Esophagus muscularis mucosa (tissue), 4 donors: Measurements from ENCODE around the gene CPLANE2. TPM values are rescaled to one million over a fixed set of nuclear protein-coding genes. Genes with fewer than 3 reads are reported as not detected.
A peak's percentile ranks its signal among the peaks of the same experiment; 100 is the strongest.

ENCODE experiments used
- DNase-seq: peaks from one replicate; pipeline ENCODE4 v3.0.0-alpha.2; 2017; ENCODE audit errors: extremely low spot score
- H3K27ac ChIP-seq, 4 donors: fragments of 200-600 bp; sonication (generic); replicated peaks in 1 of 4; 1 replicate in 3 of 4; 2 replicates in 1 of 4; pipeline ENCODE4 v1.5.1; 2016 to 2019; ENCODE audit warnings: mild to moderate bottlenecking in 1 of 4
- H3K27me3 ChIP-seq, 4 donors: fragments of 200-600 bp; sonication (generic); one replicate each; pipeline versions ENCODE4 v1.5.1 to v1.6.0; 2016 to 2019
- H3K36me3 ChIP-seq, 4 donors: fragments of 200-600 bp; sonication (generic); one replicate each; pipeline ENCODE4 v1.5.1; 2016 to 2019
- H3K4me1 ChIP-seq, 4 donors: fragments of 200-600 bp; sonication (generic); one replicate each; pipeline ENCODE4 v1.5.1; 2016 to 2019
- H3K4me3 ChIP-seq, 4 donors: fragments of 200-600 bp; sonication (generic); 1 replicate in 2 of 4; 2 replicates in 2 of 4; pipeline ENCODE4 v1.5.1; 2016 to 2019; ENCODE audit warnings: mild to moderate bottlenecking in 4 of 4, moderate library complexity in 1 of 4
- H3K9me3 ChIP-seq, 4 donors: fragments of 200-600 bp; sonication (generic); 1 replicate in 3 of 4; 2 replicates in 1 of 4; pipeline ENCODE4 v1.5.1; 2016 to 2019
- EP300 ChIP-seq: sonication (generic); formaldehyde crosslinking; IDR thresholded peaks from one replicate; pipeline ENCODE4 v1.6.1; 2017; ENCODE audit warnings: antibody characterized with exemption
- POLR2A ChIP-seq: fragments of 450-650 bp; IDR thresholded peaks from one replicate; pipeline ENCODE4 v1.6.1; 2017; ENCODE audit warnings: antibody characterized with exemption, moderate library complexity, mild to moderate bottlenecking, low read depth
- POLR2AphosphoS5 ChIP-seq, 2 donors: sonication (generic); formaldehyde crosslinking; IDR thresholded peaks; one replicate each; pipeline ENCODE4 v1.6.1; 2017; ENCODE audit warnings: antibody characterized with exemption in 2 of 2
- WGBS: methylation state at CpG from one replicate; pipeline ENCODE4 v1.1.5; 2018; 5-methylcytosine and 5-hydroxymethylcytosine counted together
- intact Hi-C: fragments of 100-400 bp; cut with DNase I; formaldehyde crosslinking; loops from one replicate; pipeline ENCODE4 v1.15.1; 2023
- total RNA-seq, 4 donors: library from RNA; depleted of rRNA; stranded (reverse); fragments of >200 nt; gene quantifications; one replicate each; pipeline versions ENCODE4 v1.1.0 to v1.2.1, GENCODE V29; 2016
- TF ChIP-seq, protein P1 (sequence below), 3 experiments: fragments of 200-600 bp in 2 of 3; fragments of 450-650 bp in 1 of 3; sonication (generic) in 2 of 3; IDR thresholded peaks; one replicate each; pipeline ENCODE4 v1.5.1; 2017 to 2019; ENCODE audit warnings: antibody characterized with exemption in 3 of 3, mild to moderate bottlenecking in 2 of 3, moderate library complexity in 1 of 3

The CPLANE2 gene
- total RNA-seq, 4 donors from 2014 or later: 7.5 to 26.0 (median 12.2) TPM

DNA sequence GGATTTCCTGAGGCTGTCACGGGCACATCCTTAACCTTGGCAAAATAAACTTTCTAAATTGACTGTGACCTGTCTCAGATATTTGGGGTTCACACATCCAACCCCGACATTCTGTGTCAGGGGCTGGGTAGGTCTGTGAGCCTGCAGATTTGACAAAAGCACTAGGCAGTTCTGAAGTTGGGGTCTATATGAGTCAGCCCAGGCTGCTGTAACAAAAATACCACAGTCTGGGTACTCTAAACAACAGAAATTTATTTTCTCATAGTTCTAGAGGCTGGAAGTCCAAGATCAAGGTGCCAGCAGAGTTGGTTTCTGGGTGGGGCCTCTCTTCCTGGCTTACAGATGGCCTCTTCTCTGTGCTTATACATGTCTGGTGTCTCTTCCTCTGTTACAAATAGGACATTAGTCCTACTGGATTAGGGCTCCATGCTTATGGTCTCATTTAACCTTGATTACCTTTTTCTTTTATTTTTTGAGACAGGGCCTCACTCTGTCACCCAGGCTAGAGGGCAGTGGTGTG is 3.0 kb upstream of the CPLANE2 start:
- 73% methylated on average over 2 of the region's 2 CpGs for WGBS
- H3K36me3 ChIP-seq: peaks cover 0 to under 1% (median 0%) of the 10 kb centered on the region in 4 donors
- no peaks in the 10 kb centered on the region for H3K9me3 ChIP-seq
- H3K4me1 ChIP-seq: peaks cover 31 to 42% (median 38%) of the 10 kb centered on the region in 4 donors
- no peak overlapping the region for H3K27ac ChIP-seq
- intact Hi-C loops: no loop called here
- H3K27me3 ChIP-seq: no peaks in the 10 kb centered on the region
- no peak for TF ChIP-seq POLR2AphosphoS5 (IDR thresholded peaks at IDR 0.05)
- TF ChIP-seq, protein P1, sequence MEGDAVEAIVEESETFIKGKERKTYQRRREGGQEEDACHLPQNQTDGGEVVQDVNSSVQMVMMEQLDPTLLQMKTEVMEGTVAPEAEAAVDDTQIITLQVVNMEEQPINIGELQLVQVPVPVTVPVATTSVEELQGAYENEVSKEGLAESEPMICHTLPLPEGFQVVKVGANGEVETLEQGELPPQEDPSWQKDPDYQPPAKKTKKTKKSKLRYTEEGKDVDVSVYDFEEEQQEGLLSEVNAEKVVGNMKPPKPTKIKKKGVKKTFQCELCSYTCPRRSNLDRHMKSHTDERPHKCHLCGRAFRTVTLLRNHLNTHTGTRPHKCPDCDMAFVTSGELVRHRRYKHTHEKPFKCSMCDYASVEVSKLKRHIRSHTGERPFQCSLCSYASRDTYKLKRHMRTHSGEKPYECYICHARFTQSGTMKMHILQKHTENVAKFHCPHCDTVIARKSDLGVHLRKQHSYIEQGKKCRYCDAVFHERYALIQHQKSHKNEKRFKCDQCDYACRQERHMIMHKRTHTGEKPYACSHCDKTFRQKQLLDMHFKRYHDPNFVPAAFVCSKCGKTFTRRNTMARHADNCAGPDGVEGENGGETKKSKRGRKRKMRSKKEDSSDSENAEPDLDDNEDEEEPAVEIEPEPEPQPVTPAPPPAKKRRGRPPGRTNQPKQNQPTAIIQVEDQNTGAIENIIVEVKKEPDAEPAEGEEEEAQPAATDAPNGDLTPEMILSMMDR (IDR thresholded peaks at IDR 0.05): no peak
- TF ChIP-seq POLR2A: no peak
- TF ChIP-seq EP300: no peak
- DNase-seq: no peak
- H3K4me3 ChIP-seq: no peak overlapping the region

DNA sequence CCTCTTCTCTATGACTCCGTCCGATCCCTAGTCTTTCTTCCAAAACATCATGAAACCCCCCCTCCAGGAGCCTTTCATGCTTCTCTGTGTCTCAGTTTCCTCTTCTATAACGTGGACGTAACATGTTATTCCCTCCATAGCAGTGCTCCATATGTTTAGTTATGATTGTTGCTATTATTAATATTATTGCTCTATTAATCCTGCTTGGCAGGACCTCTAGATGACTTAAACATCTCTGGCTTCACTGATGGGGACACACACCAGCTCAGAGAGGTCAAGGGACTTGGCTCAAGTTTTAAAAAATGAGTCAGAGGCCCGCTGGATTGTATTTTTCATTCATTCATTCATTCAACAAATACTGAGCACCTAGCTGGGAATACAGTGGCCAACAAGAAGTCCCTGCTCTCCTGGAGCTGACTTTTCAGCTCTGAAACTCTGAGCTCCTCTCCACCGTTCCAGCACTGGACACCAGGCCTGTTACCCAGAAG is 404 bp upstream of the CPLANE2 start:
- Histone ChIP-seq H3K4me1 (peaks cover 16 to 27% (median 22%) of the 10 kb centered on the region in 4 donors), H3K36me3 (peaks cover 0 to 9% (median 3%) of the 10 kb centered on the region in 4 donors), H3K27me3 (no peaks in the 10 kb centered on the region), H3K9me3 (no peaks in the 10 kb centered on the region), H3K4me3 (peak overlapping the region; percentile 65 to 73 (median 70)), H3K27ac (peak overlapping the region; percentile 86 to 93 (median 88))
- WGBS: 15% methylated on average over 6 of the region's 6 CpGs
- DNase-seq: no peak
- TF ChIP-seq POLR2AphosphoS5 (IDR thresholded peaks at IDR 0.05) (peak in 1 of 2 donors; percentile 43), POLR2A (no peak)
- intact Hi-C loops: no loop called here

DNA sequence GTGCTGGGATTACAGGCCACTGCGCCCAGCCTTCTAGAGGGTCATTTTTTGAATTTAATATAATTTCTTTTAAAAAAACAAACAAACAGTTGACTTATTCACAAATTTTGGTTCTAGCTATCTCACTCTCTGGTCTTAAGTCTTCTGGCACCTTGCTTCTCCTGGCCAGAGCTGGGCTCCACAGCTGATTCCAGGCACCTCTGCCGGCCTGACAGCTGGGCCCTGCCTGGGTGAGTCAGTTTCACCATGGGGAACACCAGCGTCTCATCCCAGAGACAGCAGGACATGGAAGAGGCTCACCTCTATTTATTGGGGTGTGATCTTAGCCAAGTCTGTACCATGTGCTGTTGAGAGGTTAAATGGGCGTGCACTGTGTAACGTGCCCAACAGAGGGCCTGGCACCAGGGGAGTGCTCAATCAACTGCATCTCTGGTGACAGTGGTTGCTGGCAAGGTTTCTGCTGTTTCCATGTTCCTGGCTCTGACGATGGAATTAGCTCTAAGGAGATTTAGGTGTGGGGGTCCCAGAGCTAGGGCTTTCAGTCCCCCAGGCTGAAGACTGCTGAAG is 956 bp downstream of the CPLANE2 start:
- no peak for DNase-seq
- Histone ChIP-seq H3K4me3 (peak overlapping the region; percentile 65 to 73 (median 70)), H3K27ac (peak overlapping the region; percentile 86 to 93 (median 88)), H3K4me1 (peaks cover 16 to 27% (median 22%) of the 10 kb centered on the region in 4 donors), H3K27me3 (no peaks in the 10 kb centered on the region), H3K36me3 (peaks cover 0 to 22% (median 8%) of the 10 kb centered on the region in 4 donors), H3K9me3 (no peaks in the 10 kb centered on the region)
- 47% methylated on average over 4 of the region's 6 CpGs for WGBS
- TF ChIP-seq, protein P1 (IDR thresholded peaks at IDR 0.05): peak in 1 of 3 experiments; percentile 25
- TF ChIP-seq POLR2A: no peak
- intact Hi-C loops: no loop called here

DNA sequence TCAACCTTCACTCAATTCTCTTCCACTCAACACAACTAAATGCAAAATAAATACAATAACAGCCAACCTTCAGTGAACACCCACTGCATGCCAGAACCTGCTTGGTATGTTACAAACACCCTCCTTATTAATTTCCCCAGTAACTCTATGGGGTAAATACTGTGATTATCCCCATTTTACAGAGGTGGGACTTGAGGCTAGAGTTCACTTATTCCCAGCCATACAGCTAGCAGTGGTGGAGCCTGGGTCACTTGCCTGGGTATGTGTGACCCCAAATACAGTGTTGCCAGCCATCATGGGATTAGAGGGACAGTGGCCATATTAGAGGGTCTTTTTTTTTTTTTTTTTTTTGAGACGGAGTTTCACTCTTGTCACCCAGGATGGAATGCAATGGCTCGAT is 1.6 kb downstream of the CPLANE2 start:
- no peak for DNase-seq
- peaks cover 0 to 22% (median 8%) of the 10 kb centered on the region in 4 donors for H3K36me3 ChIP-seq
- no peaks in the 10 kb centered on the region for H3K27me3 ChIP-seq
- intact Hi-C loops: no loop called here
- peaks cover 16 to 27% (median 22%) of the 10 kb centered on the region in 4 donors for H3K4me1 ChIP-seq
- H3K9me3 ChIP-seq: no peaks in the 10 kb centered on the region
- H3K4me3 ChIP-seq: no peak overlapping the region
- WGBS: 94% methylated on average over 2 of the region's 2 CpGs
- no peak for TF ChIP-seq POLR2A
- TF ChIP-seq, protein P1 (IDR thresholded peaks at IDR 0.05): no peak
- TF ChIP-seq EP300: no peak
- no peak for TF ChIP-seq POLR2AphosphoS5 (IDR thresholded peaks at IDR 0.05)
- no peak overlapping the region for H3K27ac ChIP-seq

DNA sequence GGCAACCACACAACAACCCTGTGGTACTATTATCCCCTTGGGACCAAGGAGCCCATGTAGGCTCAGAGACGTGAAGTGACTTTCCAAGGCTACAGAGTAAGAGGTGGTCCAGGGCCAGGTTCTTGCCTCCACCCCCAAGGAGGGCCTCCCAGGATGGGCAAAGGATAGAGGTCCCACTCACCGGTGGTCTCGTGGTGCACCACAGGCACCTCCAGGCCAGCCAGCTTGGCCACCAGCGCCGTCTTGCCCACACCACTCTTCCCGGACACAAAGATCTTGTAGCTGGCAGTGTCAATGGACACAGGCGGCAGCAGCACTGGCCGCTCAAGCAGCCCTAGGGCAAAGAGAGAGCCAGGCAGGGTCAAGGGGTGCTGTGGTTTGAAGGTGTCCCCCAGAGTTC is 3.6 kb downstream of the CPLANE2 start:
- peaks cover 0 to 22% (median 8%) of the 10 kb centered on the region in 4 donors for H3K36me3 ChIP-seq
- no peak overlapping the region for H3K27ac ChIP-seq
- no peak for TF ChIP-seq POLR2A
- no peak for TF ChIP-seq EP300
- TF ChIP-seq, protein P1 (IDR thresholded peaks at IDR 0.05): no peak
- TF ChIP-seq POLR2AphosphoS5 (IDR thresholded peaks at IDR 0.05): no peak
- no peaks in the 10 kb centered on the region for H3K9me3 ChIP-seq
- peaks cover 16 to 27% (median 22%) of the 10 kb centered on the region in 4 donors for H3K4me1 ChIP-seq
- 100% methylated on average over 5 of the region's 8 CpGs for WGBS
- intact Hi-C loops: no loop called here
- no peak for DNase-seq
- peaks cover 0 to 11% (median 3%) of the 10 kb centered on the region in 4 donors for H3K27me3 ChIP-seq
- no peak overlapping the region for H3K4me3 ChIP-seq
